Lung microvascular endothelial cell (primary cell): ENCODE data around the gene ENTPD2. TPM values are rescaled to one million over a fixed set of nuclear protein-coding genes. Genes with fewer than 3 reads are reported as not detected.

Experiments used
- DNase-seq, 2 donors: peaks; one replicate each; pipeline versions ENCODE4 v3.0.0 to v3.0.0-alpha.2; 2010; ENCODE audit warnings: low read depth in 2 of 2
- total RNA-seq: library from RNA; depleted of rRNA; stranded (reverse); fragments of >200 nt; gene quantifications from 2 replicates; pipeline ENCODE4 v1.2.1, GENCODE V29; 2014

Gene ENTPD2
- total RNA-seq, 1 donor from 2014 or later, result not detected

DNA sequence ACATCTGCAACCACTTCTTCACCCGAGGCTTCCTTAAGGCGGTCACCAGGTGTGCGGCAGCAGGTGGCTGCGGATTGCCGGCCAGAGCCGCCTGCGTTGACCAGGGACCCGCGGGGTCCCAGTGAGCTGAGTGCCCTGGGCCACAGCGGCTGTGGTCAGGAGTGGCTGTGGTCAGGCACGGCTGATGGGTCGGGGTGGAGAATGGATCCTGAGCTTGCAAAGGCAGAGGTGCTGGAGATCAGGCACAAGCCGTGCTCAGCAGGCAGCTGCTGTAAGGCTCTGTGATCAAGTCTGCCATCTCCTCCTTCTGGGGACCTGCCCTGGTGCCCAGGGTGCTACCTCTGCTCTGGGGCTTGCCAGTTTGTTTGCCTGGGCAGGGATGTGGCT, 25.5 kb upstream of the ENTPD2 start:
- DNase-seq, result no peak

- DNase-seq, result no peak
Measured at GRCh38 chr9:137078701-137079400, 25.0 kb upstream of the ENTPD2 start.

DNA sequence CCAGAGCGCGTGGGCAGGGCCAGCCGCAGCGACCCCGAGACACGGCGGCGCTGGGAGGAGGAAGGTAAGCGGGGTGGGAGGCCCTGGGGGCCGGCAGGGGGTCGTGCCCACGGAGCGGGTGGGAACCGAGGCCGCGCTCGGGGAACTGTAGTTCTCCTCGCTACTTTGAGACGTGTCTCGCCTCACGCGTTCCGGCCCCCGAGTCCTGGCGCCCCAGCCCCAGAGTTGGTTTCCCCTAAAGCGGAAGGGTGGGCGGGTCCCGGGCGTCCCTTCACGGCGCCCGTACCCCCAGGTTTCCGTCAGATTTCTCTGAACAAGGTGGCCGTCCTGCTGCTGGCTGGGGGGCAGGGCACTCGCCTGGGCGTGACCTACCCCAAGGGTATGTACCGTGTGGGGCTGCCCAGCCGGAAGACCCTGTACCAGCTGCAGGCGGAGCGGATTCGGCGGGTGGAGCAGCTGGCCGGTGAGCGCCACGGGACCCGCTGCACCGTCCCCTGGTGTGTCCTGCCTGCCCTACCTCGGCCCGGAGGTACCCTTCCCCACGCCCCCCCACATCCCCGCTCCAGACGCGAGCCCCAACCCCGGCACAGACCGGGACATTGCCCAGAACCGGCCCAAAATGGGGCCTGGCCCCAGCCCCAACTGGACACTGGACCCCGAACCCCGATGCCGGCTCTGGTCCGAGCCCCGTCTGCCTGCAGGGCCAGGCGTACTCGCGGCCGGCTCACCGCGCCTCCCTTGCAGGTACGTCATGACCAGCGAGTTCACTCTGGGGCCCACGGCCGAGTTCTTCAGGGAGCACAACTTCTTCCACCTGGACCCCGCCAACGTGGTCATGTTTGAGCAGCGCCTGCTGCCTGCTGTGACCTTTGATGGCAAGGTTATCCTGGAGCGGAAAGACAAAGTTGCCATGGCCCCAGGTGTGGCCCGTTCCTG, 24.2 kb upstream of the ENTPD2 start:
- peak in 1 of 2 donors; percentile 39 for DNase-seq

DNA sequence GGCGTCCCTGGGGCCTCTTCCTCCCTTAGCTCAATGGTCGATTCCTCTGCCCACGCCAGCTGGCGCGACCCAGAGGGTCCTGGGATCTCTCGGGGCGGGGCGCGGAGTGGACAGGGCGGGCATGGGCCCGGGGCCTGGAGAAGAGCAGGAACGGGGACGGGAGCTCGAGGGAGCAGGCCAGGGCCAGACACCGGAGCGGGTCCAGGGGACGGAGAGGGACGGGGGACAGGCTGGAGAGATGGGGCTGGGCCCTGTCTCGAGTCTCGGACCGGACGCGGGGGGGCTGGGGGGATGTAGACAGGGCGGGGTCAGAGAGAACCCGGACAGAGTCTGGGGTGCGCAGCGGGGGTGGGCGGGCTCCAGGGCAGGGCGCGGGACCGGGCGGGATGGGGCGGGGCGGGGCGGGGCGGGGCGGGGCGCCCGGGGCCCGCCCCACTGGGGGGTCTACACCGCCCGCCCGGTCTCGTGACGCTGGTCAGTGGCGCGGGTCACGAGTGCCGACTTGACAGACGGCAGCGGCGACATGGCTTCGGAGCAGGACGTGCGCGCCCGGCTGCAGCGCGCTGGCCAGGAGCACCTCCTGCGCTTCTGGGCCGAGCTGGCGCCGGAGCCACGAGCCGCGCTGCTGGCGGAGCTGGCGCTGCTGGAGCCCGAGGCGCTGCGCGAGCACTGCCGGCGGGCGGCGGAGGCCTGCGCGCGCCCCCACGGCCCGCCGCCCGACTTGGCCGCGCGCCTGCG, 23.3 kb upstream of the ENTPD2 start, which contains the start of gene UAP1L1:
Gene UAP1L1, plus strand, starts transcription at position 508 of the 738 bp plus-strand sequence. Its CDS starts 16 bp downstream, at position 524.
- DNase-seq, result peak; percentile 68 to 88

DNA sequence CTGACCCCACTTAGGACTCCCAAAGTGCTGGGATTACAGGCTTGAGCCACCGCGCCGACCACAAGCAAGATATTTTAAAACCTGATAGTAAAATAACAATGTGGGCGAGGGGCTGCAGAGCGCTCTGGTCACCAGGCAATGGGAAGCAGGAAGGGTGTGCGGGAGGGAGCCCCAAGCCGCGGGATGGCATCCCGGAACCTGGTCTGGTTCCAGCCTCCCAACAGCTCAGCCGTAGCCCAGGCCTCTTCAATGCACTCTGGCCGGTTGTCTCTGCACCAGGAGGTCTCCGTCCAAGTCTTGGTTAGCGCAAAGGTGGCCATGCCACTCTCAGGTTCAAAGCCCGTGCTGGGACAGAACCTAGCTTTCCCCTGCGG, 22.8 kb upstream of the ENTPD2 start:
- no peak for DNase-seq

GRCh38 chr9:137075275-137075775, 21.5 kb upstream of the ENTPD2 start:
- no peak for DNase-seq

DNA sequence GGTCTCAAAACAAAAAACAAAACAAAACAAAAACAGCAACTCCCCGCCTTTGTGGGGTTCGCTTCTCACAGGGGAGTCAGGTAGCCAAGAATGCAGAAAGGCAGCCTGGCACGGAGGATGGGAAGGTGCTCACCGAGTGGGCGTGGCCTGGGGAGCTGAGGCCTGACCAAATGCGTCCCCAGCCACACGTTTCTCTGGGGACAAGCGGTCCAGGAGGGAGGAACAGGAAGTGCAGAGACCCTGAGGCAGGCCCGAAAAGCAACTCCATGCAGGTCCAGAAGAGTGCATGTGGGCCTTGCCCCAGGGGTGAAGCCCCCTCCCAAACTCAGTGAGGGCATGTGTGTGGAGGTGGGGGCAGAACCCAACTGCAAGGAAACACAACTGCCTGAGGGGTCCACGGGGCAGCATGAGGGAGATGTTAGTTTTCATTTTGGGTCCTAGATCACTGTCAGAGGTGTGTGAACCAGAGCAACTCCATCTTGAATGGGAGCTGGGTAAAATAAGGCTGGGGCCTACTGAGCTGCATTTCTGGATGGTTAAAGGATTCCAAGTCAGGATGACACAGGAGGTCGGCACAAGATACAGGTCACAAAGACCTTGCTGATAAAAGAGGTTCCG, 20.9 kb upstream of the ENTPD2 start:
- DNase-seq, result no peak

- DNase-seq, result no peak
Measured at GRCh38 chr9:137073992-137074399, 20.1 kb upstream of the ENTPD2 start.

DNA sequence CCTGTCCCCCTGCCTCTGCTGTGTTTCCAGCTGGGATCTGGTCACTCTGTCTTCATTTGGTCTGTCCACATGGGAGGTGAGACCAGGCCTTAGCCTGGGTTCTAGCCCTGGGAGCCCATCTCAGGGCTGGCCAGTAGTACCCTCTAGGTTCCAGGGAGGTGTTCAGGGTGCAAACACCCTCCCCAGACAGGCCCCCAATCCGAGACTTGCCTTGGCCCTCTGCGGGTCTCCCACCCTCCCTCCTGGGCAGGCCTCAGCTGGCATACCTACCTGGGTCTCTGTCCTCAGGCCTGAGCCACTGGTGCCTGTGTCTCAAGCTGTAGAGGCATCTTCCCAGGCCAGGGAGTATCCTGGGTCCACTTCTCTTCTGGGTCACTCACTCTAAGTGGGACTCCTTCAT, 17.4 kb upstream of the ENTPD2 start:
- DNase-seq, result no peak

DNA sequence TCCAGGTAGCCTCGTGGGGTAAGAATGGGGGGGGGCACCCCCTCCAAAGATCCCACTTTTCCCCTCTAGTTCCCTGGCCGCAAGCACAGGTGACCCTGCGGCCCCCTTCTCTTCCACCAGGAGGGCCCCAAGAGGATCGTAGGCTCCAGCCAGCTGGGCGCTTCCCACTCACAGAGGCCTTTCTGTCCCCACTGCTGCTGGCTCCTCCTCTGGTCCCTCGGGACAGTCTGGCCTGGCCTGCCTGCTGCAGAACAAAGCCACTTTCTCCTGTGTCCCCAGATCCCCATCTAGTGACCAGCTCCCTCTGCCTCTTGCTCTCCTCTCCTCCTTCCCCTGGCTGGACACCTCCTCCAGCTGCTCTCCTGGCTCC, 17.0 kb upstream of the ENTPD2 start:
- no peak for DNase-seq

- DNase-seq, result peak; percentile 87 to 90
Measured at GRCh38 chr9:137070201-137070905, 16.5 kb upstream of the ENTPD2 start, which contains the start of gene SAPCD2. Gene SAPCD2 (minus strand): TSS chr9:137070557. CDS start chr9:137070460, 97 bp downstream.

GRCh38 chr9:137069508-137070091, 15.7 kb upstream of the ENTPD2 start:
- DNase-seq, result no peak

GRCh38 chr9:137068539-137069507, 15.0 kb upstream of the ENTPD2 start:
- DNase-seq, result no peak

GRCh38 chr9:137067860-137068538, 14.1 kb upstream of the ENTPD2 start:
- peak; percentile 81 to 88 for DNase-seq

DNA sequence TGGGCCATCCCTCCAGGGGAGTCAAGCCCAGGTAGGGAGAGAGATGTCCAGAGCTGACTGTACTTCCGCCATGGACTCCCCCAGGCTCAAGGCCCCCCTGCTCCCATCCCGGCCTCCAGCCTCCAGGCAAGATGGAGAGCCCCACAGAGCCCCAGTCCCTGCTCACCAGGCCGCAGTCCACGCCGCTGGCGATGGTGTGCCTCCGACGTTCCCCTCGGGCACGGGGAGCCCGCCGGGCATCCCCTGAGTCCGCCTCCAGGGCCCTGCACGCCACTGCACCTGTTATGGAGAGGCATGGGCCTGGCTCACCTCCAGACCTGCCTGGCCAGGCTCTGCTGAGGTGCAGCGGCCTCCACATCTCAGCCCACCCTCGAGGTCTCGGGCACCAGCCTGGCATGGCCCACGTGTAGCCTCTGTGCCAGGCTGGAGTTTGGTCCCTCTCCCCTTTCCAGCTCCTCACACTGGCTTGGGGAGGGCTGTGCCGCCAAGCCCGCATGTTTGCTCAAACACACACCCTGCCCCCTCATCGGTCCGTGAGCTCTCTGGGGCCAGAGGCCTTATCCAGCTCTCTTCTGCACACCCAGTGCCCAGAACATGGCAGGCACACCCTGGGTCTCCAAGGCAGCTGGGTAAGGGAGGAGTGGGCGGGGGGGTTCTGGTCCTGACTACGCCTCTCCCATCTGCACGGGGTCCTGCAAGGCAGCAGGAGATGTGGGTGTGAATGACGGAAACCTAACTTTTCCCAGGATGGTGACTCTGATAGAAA, 12.4 kb upstream of the ENTPD2 start:
- DNase-seq, result no peak

GRCh38 chr9:137065336-137065967, 11.6 kb upstream of the ENTPD2 start:
- no peak for DNase-seq

GRCh38 chr9:137064880-137065164, 11.0 kb upstream of the ENTPD2 start:
- DNase-seq, result no peak
